Pericardium fibroblast (primary cell): ENCODE data around the gene OR5H14. TPM values are rescaled to one million over a fixed set of nuclear protein-coding genes. Genes with fewer than 3 reads are reported as not detected.

Source experiments
- total RNA-seq: library from RNA; depleted of rRNA; stranded (reverse); fragments of >200 nt; gene quantifications from 2 replicates; pipeline ENCODE4 v1.2.3, GENCODE V29; 2015

Gene OR5H14
- total RNA-seq: not detected in 2 replicates

DNA sequence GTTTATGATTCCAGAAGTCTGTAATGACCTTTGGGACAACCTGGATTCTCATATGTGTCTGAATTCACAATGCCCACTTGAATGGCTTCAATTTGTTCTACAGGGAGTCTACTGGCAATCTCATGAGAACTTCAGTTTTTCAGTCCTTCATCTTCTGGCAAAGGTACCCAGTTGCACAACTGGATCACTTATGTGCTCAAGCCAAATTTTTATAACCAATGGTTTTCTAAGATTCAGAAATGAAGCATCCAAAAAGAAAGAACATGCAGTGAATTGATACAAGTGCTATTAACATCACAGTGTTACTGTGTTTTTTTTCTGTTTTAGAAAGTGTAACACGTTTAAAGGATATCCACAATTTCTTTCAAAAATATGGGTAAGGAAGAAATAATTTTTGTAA, at the start of gene OR5H14:
Gene OR5H14, plus strand, starts transcription at position 301 of the 400 bp plus-strand sequence. CDS start 1,907 bp downstream, outside the sequence.

DNA sequence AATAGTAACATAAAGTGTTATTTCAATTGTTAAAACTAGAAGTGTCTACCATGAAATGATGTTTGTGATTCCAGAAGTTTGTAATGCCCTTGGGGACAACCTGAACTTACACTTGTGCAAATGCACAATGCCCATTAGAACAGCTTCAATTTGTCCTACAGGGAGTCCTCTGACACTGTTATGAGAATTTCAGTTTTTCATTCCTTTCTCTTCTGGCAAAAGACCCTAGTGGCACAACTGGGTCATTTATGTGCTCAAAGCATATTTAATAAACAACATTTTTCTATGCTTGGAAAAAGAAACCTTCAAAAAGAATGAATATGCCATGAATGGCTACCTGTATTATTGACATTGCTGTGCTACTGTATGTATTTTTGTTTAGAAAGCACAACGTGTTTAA, 16.9 kb upstream of the OR5H14 start, which contains the start of gene OR5H1:
Gene OR5H1, plus strand, starts transcription at position 301 of the 400 bp plus-strand sequence. CDS start 1,977 bp downstream, outside the sequence.

DNA sequence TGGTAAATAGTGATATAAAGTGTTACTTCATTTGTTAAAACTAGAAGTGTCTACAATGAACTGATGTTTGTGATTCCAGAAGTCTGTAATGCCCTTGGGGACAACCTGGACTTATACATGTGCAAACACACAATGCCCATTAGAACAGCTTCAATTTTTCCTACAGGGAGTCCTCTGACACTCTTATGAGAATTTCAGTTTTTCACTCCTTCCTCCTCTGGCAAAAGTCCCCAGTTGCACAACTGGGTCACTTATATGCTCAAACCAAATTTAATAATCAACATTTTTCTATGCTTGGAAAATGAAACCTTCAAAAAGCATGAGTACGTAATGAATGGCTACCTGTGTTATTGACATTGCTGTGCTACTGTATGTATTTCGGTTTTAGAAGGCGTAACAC, 19.1 kb downstream of the OR5H14 start, which contains the start of gene OR5H15:
Gene OR5H15, plus strand, starts transcription at position 301 of the 400 bp plus-strand sequence. CDS start 2,004 bp downstream, outside the sequence.

Other genes with a start within 250 kb of the OR5H14 start
- 26.0 and 33.1 TPM in 2 replicates for gene RIOX2, start 175.0 kb upstream of the OR5H14 start, total RNA-seq
- not detected in 2 replicates for gene GABRR3, start 112.2 kb upstream of the OR5H14 start, total RNA-seq
- not detected in 2 replicates for gene OR5AC2, start 60.3 kb upstream of the OR5H14 start, total RNA-seq
- not detected in 2 replicates for gene OR5H1, start 16.8 kb upstream of the OR5H14 start, total RNA-seq
- gene OR5H15, start 19.2 kb downstream of the OR5H14 start, total RNA-seq: not detected in 2 replicates
- gene OR5H6, start 116.8 kb downstream of the OR5H14 start, total RNA-seq: not detected in 2 replicates
- gene OR5H2, start 135.0 kb downstream of the OR5H14 start, total RNA-seq: not detected in 2 replicates
- gene OR5K4, start 206.4 kb downstream of the OR5H14 start, total RNA-seq: not detected in 2 replicates
- gene OR5K3, start 243.2 kb downstream of the OR5H14 start, total RNA-seq: not detected in 2 replicates